ENCODE results near the gene ENTHD1.
"Not testable (repeated sequence)": the region's sequence is repeated elsewhere in the genome, so short reads cannot be mapped to it uniquely, and the experiment has no call there.

The ENTHD1 gene

DNA sequence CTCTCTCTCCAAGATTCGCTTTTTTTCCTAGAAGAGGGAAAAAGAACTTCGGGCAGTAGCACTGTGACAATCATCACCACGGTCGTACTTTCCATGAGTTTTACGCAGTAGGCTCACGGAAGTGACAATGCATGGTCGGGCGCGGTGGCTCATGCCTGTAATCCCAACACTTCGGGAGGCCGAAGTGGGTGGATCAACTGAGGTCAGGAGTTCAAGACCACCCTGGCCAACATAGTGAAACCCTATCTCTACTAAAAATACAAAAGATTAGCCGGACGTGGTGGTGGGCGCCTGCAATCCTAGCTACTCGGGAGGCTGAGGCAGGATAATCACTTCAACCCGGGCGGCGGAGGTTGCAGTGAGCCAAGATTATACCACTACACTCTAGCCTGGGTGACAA, 30.7 kb upstream of the ENTHD1 start:
- DNase-seq (ENCODE audit: low read depth) = no peak

DNA sequence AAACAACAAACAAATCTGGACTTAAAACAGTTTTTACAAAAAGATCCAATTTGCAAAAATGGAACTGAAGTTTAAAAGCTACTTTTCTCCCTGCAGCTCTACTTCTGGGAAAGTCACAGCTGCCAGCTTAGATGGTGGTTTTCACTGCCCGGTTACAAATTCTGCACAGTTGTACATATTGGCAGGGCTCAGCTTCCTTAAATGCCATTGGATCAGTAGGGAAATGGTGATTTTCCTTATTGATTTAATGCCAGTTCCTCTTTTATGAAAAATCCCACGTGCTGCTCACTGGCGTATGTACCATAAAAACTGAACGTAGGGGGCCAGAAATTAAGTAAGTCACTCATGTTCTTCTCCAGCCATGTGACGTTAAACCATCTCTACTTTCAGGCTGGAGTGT, 30.1 kb upstream of the ENTHD1 start:
- no peak for DNase-seq (ENCODE audit: low read depth)

DNA sequence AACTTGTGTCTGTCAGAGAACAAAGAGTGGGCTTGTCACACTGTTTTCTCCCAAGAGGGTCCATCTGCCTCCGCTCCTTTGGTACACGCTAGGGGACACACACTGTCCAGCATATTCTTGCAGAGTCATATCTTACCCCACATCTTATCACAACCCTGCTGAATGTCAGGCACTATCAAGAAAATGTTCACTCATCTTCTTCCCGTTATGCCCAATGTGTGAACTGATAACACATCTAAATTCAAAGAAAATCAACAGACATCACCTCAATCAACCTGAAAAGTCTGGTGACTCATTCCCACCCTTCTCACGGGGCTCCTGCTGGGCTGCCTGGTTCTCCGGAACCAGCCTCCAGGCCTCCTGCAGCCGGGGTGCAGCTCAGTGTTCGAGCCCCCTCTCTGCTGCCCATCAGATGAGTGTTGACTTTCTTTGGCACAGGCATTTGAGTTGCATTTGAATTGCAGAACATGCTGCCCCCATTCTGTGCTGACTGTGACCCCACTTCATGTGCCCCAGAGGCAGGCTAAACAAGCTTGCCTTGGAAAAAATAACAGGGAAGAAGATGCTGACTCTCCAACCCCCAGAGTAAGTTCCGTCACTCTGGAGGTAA, 26.7 kb upstream of the ENTHD1 start:
- DNase-seq (ENCODE audit: low read depth) = no peak

DNA sequence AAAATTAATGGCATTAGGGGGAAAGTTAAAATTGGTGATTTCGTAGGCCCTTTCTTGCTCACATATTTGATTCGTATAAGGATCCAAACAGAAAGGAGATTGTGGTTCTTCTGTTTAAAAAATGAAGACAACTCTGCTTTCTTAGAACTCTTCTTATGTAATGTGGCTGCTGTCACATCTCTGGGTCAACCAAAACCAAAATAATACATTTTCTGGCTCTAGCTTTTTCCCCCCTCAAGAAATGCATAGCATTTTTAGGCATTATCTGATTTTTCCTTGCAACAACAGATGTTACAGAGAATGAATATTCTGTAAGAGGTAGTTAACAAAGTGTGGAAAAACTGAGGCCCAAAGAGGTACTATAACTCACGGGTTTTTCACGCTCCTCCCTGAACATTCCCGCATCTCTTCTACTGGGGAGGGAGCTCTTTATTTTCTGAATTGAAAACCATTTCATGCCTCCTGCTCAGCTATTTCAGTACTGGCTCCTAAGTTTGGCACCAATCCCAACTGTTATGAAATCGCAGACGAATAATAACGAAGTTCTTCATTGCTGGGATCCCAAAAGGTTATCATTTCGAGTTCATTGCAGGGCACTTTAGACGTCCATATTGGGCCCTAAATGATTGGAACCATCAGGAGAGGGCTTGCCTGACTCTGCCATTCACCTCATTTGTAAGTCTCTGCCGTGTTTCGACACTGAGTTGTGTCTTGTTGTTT, 24.4 kb upstream of the ENTHD1 start:
- DNase-seq (ENCODE audit: low read depth) = no peak

DNA sequence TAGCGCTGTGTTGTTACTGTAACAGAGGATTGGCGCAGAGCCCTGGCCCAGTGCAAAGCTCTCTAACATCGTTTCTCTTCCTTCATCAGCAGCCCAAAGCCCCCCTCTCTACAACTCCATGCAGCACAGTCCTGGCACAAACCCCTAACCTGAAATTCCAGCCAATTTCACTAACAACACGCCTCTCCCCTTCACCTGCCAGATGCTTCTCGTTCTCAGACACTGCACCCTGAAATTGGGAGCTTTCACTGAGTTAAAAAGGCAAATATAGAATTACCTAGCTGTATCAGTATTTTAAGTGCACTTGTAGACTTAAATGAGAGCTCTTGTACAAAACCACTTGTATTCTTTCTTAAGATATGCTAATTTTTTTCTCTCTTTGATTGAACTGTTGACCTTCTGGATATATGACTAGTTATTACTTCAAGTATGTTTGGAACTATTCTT, 23.7 kb upstream of the ENTHD1 start:
- DNase-seq (ENCODE audit: low read depth) = no peak

DNA sequence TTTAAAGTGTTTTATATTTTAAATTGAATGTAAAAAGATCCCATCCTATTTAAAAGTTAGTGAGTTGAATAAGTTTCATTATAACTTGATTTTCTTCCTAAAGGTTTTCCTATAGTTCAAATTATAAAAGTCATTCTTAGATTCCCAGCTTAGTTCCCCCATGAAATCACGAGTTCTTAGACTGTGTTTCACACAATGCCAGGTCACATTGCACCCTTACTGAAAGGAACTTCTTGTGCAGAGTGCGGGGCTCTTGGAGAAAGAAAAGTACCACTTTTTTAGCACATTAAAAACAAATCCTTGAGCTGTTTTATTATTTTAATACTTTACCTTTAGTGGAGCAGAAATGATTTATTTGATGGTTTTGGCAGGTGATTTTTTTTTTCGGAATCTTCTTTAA, 22.9 kb upstream of the ENTHD1 start:
- no peak for DNase-seq (ENCODE audit: low read depth)

DNA sequence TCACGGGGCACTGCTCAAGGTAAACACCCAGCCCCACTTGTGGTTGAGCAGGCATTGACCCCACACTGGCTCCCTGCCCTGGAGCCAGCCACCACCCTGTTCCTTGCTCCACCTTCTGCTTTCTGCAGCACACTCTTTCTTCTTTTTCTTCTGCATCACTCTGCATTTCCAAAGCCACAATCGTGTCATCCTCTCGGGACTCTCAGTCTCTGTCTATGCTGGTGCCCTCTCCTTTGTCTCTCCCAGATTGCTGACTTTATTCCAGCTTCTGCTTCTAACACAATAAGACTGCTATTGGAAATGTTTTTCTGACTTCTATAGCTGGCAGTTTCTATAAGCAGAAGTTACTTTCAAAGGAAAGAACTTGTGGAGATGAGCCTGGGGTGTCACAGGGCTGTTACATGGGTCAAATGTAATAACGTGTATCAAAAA, 21.8 kb upstream of the ENTHD1 start:
- DNase-seq (ENCODE audit: low read depth) = no peak

DNA sequence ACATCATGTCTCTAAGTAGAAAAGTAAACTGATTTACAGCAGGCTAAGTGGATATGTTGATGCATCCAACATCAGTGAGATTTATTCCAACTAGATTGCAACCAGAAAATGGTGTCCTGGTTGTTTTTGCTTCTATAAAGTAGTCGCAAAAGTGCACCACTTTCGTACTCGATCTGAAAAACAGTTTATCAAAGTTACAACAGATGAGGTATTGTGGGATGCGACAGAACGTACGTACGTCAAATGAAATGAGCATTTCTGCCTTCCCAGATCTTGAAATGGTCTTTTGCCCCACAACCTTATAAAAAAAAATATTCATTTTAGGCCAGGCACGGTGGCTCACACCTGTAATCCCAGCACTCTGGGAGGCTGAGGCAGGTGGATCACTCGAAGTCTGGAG, 21.0 kb upstream of the ENTHD1 start:
- no peak for DNase-seq (ENCODE audit: low read depth)

DNA sequence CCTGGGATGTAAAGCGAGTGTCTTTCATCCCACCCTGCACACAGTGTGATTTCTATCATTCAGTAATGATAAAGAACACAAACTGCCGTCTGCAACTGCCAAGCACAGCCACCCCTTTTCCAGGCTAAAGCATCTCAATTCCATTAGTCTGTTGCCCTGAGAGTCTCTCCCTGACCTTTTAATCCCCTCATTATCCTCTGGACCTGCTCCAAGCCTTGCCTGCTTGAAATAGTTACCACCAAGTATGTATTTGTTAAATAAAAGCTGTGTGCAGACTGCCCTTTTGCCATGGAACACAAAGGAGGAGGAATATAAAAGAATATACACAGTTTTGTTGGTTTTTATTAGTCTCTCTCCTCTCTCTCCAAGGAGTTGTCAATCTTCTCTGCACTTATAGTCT, 20.3 kb upstream of the ENTHD1 start:
- no peak for DNase-seq (ENCODE audit: low read depth)

DNA sequence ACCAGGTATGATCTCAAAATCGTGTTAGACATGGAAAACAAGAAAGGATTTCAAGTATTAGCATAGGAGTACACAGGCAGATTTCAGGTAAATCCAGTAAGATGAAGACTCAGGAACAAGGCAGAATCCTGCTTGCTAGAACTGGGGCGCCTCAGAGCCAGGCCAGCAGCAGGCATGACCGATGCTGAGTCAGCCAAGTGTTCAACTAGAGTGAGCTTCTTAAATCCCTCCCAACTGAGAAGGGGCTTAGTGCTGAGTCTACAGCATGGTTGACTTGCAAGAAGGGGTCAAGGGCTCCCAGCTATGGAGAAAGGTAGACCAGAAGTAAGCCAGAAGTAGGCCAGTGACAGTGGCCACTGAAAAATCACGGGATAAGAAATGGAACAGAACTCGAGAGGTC, 19.8 kb upstream of the ENTHD1 start:
- no peak for DNase-seq (ENCODE audit: low read depth)

DNA sequence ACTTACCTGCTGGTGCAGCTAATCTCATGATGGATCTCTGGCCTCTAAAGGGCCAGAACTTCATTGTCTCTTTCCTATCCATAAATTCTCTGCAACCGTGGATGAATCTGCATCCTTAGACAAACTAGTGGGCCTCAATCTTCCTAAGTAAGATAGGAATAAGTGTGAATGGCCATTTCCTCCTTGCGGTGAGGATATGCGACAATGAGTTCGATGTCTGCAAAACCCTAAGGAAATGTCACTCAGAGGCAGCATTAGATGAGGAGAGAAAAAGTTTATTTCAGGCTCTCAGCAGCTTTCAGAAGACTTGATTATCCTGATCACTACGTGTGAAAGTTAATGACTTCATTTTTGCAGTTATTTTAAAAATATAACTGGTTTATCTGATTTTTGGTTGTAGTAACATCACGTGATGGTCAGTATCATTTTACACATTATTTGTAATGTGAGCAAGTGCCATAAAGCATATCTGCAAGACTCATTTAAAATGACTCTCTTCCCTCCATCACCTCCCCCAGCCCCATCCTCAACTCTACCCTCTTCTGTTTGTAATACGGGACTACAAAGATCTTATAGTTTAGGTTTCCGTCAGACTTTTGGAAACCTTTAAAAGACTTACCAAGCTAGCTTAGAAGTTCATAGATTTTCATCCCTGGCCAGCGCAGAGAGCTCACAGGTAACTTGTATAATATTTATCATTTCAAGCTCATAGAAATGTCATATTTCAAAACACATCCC, 17.5 kb upstream of the ENTHD1 start:
- no peak for DNase-seq (ENCODE audit: low read depth)

DNA sequence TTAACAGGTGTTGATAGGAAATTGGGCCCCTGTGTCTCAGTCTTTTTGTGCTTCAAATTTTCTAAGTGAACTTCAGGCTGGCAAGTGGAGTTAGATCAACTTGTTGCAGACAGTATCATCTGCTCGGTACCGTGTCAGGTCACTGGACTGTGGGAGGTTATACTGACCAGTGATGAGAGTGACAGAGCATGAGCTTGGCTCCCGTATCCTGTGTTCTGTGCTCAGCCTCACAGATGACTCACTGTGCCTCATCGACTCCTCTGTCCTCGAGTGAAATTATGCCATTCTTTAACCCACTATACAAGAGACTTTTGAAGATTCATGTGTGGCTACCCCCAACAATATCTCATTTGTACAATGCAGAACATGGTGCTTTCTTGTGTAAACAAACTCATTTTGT, 15.2 kb upstream of the ENTHD1 start:
- peak; percentile 3 for DNase-seq (ENCODE audit: low read depth)

DNA sequence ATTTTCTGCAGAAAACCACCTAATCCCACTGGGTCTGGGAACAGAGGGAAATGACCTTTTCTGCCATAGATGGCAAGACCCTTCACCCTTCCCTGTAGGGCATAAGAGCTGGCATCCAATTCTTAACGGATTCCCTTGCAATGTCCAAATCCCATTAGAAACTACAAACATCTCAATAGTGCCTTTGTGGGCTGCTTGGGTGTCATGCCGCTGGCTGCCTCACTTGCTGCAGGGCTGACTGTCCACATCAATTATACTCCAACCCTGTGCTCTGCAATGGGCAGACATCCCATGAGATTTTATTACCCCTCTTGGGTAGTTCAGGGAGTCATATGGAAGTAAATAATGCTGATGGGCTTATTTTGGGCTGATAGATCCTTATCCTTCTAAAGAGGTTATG, 14.6 kb upstream of the ENTHD1 start:
- no peak for DNase-seq (ENCODE audit: low read depth)

DNA sequence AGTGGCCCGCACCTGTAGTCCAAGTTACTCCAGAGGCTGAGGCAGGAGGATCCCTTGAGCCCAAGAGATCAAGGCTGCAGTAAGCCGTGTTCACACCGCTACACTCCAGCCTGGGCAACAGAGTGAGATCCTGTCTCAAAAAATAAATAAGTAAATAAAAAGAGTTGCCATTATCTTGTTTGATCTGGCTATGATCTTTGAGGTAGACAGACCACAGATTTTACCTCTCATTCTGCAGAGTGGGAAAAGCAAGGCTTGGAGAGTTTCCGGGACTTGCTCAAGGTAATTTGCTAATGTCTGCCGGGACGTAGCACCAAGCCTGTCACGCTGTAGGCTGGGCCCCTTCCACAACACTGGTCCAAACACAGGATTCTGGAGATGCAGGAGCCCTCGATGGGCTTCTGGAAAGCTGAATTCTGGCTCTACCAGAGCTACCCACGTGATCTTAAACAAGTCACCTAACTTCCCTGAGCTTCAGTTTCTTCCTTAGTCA, 14.1 kb upstream of the ENTHD1 start:
- DNase-seq (ENCODE audit: low read depth) = no peak

DNA sequence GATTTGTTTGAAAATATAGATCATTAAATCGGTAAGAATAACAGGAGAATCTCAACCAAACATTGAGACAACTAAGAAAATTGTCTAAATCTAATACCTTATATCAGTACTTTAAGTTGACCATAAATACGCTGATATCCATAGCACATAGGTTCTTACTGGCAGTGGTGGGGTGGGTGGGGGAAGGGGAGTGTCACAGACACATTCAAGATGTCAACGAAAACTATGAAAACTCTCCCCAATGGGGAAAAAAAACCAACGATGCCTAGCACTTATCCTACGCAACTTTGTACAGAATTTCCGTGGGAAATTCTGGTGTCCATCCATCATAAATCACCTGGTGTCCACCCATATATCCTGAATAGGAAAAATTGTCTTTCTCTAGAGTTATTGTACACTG, 13.5 kb upstream of the ENTHD1 start:
- DNase-seq (ENCODE audit: low read depth) = no peak

DNA sequence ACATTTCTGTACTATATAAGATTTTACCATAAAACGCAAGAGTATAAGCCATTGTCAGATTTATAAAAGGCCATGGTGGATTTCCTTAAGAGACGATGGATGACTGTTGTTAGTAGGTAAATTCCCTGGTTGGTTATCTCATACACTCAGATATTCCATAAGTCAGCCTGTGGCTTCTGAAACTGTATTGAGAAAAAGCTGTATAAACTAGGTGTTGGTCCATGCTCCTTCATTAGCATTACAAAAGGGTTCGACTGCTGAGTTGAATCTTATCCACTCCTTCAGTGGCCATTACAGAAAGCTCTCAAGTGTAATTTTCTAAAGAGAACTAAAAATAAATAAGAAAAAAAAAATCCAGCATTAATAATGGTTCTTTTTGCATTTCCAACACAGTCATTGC, 12.6 kb upstream of the ENTHD1 start:
- DNase-seq (ENCODE audit: low read depth) = no peak

DNA sequence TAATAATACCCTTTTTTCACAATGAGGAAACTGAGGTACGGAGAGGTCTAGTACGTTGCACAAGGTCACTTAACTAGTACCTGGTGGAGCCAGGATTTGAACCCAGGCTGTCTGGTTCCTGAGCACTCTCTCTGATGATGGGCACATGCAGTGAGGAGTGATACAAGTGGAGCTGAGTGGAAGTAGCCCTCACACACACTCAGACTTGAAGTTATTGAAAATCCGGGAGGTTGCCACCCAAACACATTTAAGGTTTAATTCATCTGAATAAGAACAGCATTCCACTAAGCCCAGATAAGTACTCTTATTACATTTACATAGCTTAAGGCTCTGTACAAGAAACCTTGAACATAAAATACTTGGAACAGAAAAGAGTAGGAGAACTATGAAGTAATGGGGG, 12.1 kb upstream of the ENTHD1 start:
- DNase-seq (ENCODE audit: low read depth) = no peak

DNA sequence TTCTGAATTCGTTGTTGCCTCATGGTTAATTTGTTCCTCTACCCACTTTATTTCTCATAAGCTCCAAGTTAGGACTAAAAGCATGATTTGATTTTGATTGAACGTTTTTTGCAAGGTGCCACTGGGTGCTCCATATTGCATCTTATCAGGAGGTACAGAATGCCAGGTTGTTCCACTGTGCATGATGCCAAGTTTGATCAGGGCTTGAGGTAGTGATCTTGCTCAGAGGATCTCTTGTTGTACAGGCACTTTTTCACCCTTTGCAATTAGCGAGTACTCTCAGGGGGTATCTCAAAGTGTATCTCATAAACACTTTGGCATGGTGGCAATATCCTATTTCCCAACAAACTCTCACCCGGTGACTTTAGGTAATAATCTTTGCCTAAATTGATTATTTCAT, 11.3 kb upstream of the ENTHD1 start:
- no peak for DNase-seq (ENCODE audit: low read depth)

DNA sequence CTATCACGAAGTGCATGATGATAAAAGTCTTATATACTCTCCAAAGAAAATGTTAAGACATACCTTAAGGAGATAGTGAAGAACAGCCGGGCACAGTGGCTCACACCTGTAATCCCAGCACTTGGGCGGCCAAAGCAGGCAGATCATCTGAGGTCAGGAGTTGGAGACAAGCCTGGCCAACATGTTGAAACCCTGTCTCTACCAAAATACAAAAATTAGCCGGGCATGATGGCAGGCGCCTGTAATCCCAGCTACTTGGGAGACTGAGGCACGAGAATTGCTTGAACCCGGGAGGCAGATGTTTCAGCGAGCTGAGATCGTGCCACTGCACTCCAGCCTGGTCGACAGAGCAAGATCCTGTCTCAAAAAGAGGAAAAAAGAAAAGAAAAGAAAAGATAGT, 10.5 kb upstream of the ENTHD1 start:
- DNase-seq (ENCODE audit: low read depth) = not testable (repeated sequence)

DNA sequence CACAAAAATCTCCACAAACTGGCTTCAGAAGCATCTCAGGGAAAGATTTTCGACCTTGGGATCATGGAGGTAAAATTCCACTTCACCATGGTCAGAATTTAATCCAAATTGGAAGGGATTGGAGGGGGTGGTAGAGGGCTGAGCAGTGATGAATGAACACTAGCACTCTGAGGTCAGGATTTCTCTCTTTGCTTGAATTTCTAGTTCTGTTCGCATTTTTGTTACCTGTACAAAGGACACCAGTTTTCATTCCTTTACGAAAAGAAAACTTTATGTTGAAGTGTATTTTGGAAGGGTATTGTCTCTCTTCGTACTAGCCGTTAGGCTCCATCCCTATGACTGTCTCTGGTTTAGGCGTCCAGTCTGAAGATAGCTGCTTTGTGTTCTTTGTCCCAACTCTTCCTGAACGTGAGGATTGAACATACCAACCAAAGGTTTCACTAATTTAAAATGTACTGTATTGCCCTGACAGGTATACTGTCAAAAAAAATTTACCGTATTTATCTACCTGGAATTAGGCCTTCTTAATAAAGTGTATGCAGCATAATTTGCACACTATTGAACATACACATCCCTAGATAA, 8.1 kb upstream of the ENTHD1 start:
- DNase-seq (ENCODE audit: low read depth) = no peak

DNA sequence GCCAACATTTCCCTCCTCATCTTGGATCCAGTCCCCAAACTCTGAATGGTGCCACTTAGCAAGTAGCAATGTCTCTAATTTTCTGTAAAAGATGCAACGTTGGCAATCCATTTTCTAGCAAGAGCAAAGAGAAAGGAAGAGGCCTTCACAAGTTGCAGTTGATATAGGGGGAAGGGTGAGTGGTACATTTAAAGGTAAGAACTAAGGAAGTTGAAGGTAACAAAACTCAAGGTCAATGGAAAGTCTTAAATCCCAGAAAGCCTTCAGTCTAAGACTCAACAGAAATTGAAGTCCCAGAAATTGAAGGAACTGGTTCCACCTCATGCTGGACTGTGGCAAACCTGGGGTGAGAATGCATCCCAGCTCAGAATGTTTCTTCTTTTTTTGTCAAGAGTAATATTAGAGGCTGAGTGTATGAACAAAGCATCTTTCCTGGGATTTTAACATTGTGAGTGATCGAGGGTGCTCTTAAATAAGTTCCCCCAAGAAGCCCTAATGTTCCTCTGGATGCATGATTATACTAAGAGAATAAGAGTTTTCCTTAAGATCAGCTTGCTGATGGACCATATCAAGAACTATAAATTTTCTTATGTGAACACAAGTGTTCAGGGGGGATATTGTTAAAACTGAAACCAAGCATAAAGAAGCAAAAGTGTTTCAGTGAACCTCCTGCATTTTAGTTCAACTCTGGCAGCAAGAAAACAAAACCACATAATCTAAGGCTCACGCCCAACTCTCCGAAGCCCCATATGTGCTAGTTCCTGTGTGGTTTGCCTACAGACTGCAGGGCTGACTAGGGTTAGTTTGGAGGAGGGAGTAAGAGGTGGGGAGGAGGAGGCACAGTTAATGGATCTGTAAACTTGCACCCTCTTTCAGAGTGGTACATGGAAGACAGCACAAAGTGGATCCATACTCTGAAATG, 7.0 kb upstream of the ENTHD1 start, which contains the start of gene GRAP2:
Gene GRAP2 (plus strand): TSS at position 779 of the 922 bp plus-strand sequence. CDS start 46,023 bp downstream, outside the sequence.
- DNase-seq (ENCODE audit: low read depth) = no peak

DNA sequence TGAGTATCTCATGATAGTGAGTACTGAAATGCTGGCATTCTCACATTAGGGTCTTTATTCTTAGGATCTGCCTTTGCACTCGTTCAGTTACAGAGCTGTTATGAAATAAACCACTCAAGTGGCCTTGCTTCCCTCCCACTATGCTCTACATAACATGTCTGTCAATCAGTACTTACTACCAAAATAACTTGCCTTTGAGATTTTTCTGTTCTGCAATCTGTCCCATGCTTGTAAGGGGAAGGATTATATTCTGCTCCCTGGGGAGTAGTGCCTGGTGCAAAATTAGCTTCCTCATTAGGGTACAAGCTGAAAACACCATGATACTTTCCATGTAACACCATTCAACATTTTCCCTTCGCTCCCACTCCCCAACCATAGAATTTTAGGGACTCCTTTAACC, 5.4 kb upstream of the ENTHD1 start:
- DNase-seq (ENCODE audit: low read depth) = no peak
